GM18909 (cell line): ENCODE measurements around the gene AHNAK2.

ENCODE experiments used
- ATAC-seq: cut with Tn5 transposase; IDR thresholded peaks from one replicate; pipeline ENCODE4 v1.9.1; 2021; ENCODE audit warnings: mild to moderate bottlenecking; ENCODE audit not compliant: unreplicated experiment, poor library complexity

AHNAK2 gene

GRCh38 chr14:105012171-105012985 is 34.2 kb upstream of the AHNAK2 start:
- ATAC-seq: no peak

GRCh38 chr14:105011312-105011990 is 33.3 kb upstream of the AHNAK2 start:
- no peak for ATAC-seq

- ATAC-seq: no peak
Measured at GRCh38 chr14:105010891-105011291, 32.7 kb upstream of the AHNAK2 start.

GRCh38 chr14:105010106-105010505 is 31.9 kb upstream of the AHNAK2 start:
- ATAC-seq: no peak

DNA sequence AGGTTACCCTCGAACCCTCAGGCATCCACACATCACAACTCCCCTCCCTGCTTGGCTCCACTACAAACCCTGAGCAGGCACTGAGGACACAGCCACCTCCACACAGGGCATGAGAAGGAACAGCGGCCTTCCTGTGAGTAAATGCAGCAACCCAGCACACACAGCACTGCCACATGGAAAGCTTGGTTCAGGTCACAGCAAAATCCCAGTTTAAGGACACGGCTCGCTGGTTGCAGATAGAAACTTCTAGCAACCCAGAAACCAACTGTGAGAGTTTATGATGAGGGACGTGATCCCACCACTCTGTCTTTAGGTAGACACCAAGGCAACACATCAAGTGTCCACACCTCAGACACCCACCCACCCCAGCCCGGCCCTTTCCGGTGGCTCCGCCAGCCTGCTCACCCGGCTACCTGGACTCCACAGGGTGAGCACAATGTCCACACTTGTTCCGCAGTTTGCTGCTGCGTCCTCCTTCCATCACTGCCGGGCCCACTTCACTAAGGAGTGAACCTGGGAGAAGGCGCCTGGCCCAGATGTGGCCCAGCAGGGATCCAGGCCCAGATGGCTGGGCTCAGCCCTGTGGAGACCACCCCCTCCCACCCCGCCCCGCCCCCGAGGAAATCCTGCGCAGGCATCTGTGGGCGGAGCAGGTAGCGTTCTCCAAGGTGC is 29.6 kb upstream of the AHNAK2 start:
- no peak for ATAC-seq

- ATAC-seq: no peak
Measured at GRCh38 chr14:105006831-105007592, 28.8 kb upstream of the AHNAK2 start.

DNA sequence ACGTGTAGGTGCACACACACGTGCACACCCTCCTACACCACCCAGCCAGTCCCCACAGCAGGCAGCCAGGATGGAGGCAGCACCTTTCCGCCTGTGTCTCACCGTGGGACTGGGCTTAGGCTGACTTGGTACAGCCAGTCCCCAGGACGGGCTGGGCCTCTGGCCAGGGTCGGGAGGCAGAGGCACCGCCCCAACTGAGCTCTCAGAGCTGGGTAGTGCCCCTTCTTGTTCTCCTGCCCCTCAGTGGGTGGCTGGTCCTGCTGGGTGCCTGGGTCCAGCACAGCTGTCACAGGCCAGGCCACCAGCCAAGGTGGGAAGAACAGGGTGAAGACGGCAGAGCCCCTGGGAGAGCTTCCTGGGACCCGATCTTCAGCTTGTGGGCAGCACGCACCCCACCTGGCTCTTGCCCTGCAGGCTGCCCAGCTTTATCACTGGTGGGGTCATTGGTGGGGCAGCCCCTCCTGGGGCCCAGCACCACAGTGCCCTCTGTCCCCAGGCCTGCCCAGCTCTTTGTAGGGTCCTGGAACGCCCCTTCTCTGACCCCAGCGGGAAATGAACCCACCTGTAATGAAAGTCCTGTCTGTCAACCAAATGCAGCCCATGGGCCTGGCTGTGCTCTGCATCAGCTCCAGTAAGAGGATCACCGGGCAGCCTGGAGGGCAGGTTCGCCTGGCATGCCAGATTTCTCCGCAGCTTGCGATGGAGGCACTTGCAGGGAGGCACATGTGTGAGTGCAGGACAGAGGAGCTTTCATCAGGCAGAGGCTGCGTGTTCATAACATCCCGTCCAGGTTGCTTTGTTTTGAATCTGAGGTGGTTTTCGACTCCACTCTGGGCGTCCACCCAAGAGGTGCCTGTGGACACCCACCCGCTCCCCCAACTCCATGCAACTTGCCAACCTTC is 28.0 kb upstream of the AHNAK2 start:
- no peak for ATAC-seq

- no peak for ATAC-seq
Measured at GRCh38 chr14:105005329-105005928, 27.3 kb upstream of the AHNAK2 start.

- no peak for ATAC-seq
Measured at GRCh38 chr14:104999361-104999760, 21.2 kb upstream of the AHNAK2 start.

GRCh38 chr14:104998801-104999200 is 20.6 kb upstream of the AHNAK2 start:
- ATAC-seq: no peak

GRCh38 chr14:104996483-104996882 is 18.3 kb upstream of the AHNAK2 start:
- ATAC-seq: no peak

DNA sequence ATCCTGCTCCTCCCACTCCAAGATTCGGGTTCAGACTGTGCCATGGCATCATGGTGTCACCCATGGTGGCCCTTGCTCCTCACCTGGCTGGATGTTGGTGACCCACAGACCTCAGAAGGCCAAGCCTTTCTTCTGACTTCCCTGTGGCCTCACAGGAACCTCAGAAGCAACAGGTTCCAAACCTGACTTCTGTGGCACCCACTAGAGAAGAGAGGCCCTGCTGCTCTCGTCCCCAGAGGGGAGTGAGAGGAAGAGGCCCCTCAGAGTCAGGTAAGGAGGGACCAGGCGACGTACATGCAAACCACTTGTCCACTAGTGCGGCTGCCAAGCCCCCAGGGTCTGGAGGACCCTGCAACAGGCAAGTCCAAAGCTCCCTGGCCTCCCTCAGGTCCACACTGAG is 17.9 kb upstream of the AHNAK2 start:
- no peak for ATAC-seq

- no peak for ATAC-seq
Measured at GRCh38 chr14:104994978-104995377, 16.8 kb upstream of the AHNAK2 start.

DNA sequence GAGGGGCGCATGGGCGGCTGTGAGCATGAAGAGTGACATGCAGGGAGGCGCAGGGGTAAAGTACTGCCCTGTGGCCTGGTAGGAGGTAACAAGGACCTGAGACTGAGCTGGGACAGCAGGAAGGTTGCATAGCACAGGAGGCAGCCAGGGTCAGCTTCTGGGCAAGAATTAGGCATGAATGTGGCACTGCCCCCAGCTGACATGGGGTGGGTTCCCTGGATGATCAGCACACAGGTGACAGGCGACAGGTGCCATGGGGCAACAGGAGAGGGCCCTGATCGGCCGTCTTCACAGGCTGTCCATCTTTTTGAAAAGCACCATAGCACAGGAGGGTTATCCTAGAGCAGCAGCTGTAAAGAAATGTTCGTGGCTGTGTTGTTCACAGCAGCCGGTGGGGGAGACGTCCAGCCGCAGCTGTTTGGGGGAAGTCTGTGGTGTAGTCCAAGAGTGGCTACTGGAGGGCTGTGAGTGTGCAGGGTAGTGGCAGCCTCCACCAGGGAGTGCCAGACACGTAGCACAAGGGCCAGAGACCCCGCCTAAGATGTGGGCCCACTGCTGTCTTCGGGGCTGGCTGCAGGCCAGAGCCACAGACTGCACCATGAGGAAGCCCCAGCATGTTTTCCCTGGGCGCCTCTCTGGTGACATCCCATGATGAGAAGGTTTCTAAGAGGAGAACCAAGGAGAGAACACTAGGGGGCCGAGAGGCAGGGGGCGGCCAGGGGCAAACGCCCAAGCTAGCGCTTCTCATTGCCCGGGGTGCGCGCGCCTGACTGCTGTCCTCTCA is 15.8 kb upstream of the AHNAK2 start:
- ATAC-seq: no peak

GRCh38 chr14:104993306-104993705 is 15.1 kb upstream of the AHNAK2 start:
- no peak for ATAC-seq

- ATAC-seq: no peak
Measured at GRCh38 chr14:104992501-104992900, 14.3 kb upstream of the AHNAK2 start.

- ATAC-seq: no peak
Measured at GRCh38 chr14:104991896-104992230, 13.7 kb upstream of the AHNAK2 start.

GRCh38 chr14:104989951-104990303 is 11.8 kb upstream of the AHNAK2 start:
- no peak for ATAC-seq
